ENCODE measurements around the gene TTLL11.

TTLL11 gene

DNA sequence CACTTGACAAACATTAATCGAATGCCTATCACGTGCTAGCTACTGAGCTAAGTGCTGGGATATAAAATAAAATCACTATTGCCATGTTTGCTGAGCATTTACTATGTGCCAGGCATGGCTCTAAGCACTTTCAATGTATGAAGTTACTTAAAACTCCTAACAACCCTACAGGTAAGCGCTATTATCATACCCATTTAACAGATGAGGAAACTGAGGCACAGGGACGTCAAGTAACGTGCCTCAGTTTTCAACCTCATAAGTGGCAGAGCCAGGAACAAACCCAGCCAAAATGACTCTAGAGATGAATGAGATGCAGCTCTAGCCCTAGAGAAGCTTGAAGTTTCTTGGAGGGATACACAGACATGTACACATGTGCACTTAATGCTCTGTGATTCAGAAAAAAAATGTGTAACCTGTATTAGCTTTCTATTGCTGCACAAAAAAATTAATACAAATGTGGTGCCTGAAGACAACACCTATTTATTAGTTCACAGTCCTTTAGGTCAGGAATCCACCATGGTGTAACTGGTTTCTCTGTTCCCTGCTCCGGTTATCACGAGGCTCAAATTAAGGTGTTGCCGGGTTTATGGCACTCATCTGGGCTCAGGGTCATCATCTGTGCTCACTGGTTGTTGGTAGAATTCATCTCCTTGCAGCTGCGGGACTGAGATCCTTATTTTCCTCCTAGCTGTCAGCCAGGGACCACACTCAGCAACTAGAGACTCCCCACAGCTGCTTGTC lies 33.7 kb downstream of the TTLL11 start:
- Histone ChIP-seq H3K9me2 (replicated peaks; ENCODE audit: low read depth, low read length) (no peaks in the 10 kb centered on the region), H3K79me2 (ENCODE audit: insufficient read depth, low read length) (no peaks in the 10 kb centered on the region), H2AFZ (ENCODE audit: low read length) (no peak overlapping the region), H3K4me2 (ENCODE audit: low read depth, low read length, poor library complexity, severe bottlenecking) (no peak overlapping the region), H3K27me3 (ENCODE audit: insufficient read depth, low read length, poor library complexity, severe bottlenecking) (no peaks in the 10 kb centered on the region), H3K36me3 (ENCODE audit: insufficient read depth, low read length) (no peaks in the 10 kb centered on the region), H4K20me1 (ENCODE audit: insufficient read depth, low read length, poor library complexity, severe bottlenecking) (no peaks in the 10 kb centered on the region), H3K4me1 (ENCODE audit: insufficient read depth, low read length, poor library complexity, severe bottlenecking) (peaks cover 4% of the 10 kb centered on the region), H3K9me3 (ENCODE audit: insufficient read depth, low read depth, low read length) (no peaks in the 10 kb centered on the region), H3K9ac (ENCODE audit: low read depth, low read length, poor library complexity, severe bottlenecking) (no peak overlapping the region), H3F3A (ENCODE audit: low read depth) (no peaks in the 10 kb centered on the region), H3K4me3 (ENCODE audit: low read length, poor library complexity, severe bottlenecking) (no peak overlapping the region)
- TF ChIP-seq, protein P1, sequence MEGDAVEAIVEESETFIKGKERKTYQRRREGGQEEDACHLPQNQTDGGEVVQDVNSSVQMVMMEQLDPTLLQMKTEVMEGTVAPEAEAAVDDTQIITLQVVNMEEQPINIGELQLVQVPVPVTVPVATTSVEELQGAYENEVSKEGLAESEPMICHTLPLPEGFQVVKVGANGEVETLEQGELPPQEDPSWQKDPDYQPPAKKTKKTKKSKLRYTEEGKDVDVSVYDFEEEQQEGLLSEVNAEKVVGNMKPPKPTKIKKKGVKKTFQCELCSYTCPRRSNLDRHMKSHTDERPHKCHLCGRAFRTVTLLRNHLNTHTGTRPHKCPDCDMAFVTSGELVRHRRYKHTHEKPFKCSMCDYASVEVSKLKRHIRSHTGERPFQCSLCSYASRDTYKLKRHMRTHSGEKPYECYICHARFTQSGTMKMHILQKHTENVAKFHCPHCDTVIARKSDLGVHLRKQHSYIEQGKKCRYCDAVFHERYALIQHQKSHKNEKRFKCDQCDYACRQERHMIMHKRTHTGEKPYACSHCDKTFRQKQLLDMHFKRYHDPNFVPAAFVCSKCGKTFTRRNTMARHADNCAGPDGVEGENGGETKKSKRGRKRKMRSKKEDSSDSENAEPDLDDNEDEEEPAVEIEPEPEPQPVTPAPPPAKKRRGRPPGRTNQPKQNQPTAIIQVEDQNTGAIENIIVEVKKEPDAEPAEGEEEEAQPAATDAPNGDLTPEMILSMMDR (conservative IDR thresholded peaks at IDR 0.05; ENCODE audit: low read length), result no peak
- TF ChIP-seq EZH2phosphoT487 (IDR thresholded peaks at IDR 0.05; ENCODE audit: borderline replicate concordance), result no peak

DNA sequence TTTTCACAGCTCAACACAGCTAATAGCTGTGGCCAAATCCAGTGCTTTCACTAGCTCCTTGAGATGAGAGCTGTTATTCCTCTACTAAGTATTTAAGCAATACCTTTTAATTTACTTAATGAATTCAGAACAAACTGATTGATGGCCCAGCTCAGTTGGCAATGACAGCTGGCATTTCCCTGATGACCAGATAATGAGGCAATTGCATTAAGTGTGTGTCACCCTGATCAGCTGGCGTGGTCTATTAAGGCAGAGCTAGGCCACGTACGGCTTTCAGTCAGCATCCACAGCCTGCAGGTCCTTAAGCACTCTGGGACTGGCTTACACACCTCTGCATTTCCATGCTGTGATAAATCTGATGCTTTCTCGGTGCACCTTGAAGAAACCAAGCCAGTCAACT lies 34.4 kb downstream of the TTLL11 start:
- H3F3A ChIP-seq (ENCODE audit: low read depth), result no peaks in the 10 kb centered on the region
- no peaks in the 10 kb centered on the region for H4K20me1 ChIP-seq (ENCODE audit: insufficient read depth, low read length, poor library complexity, severe bottlenecking)
- TF ChIP-seq EZH2phosphoT487 (IDR thresholded peaks at IDR 0.05; ENCODE audit: borderline replicate concordance), result no peak
- TF ChIP-seq, protein P1 (conservative IDR thresholded peaks at IDR 0.05; ENCODE audit: low read length), result no peak

DNA sequence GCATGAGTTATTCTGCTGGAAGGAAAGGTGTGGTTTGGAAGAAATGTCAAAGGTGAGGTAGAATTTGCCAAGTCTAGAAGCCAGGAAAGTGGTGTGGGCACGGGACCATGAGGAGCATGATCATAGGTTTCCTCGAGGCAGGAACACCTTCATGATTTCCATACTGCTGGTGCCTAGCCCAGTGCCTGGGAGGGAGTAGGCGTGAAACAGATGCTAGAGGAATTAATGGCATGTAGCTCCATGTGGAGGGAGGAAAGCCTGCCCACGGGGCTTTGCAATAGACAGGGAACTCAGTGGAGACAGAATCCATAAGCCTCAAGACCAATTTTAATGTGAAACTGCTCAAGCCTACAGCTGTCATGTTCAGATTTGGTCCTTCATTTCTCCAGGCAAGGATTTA lies 35.1 kb downstream of the TTLL11 start:
- Histone ChIP-seq H3K9me3 (ENCODE audit: insufficient read depth, low read depth, low read length) (no peaks in the 10 kb centered on the region), H3F3A (ENCODE audit: low read depth) (no peaks in the 10 kb centered on the region), H3K9ac (ENCODE audit: low read depth, low read length, poor library complexity, severe bottlenecking) (no peak overlapping the region), H3K27me3 (ENCODE audit: insufficient read depth, low read length, poor library complexity, severe bottlenecking) (no peaks in the 10 kb centered on the region), H3K4me3 (ENCODE audit: low read length, poor library complexity, severe bottlenecking) (no peak overlapping the region), H2AFZ (ENCODE audit: low read length) (no peak overlapping the region), H4K20me1 (ENCODE audit: insufficient read depth, low read length, poor library complexity, severe bottlenecking) (no peaks in the 10 kb centered on the region), H3K79me2 (ENCODE audit: insufficient read depth, low read length) (no peaks in the 10 kb centered on the region), H3K9me2 (replicated peaks; ENCODE audit: low read depth, low read length) (no peaks in the 10 kb centered on the region), H3K4me1 (ENCODE audit: insufficient read depth, low read length, poor library complexity, severe bottlenecking) (no peaks in the 10 kb centered on the region), H3K4me2 (ENCODE audit: low read depth, low read length, poor library complexity, severe bottlenecking) (no peak overlapping the region), H3K36me3 (ENCODE audit: insufficient read depth, low read length) (no peaks in the 10 kb centered on the region)
- no peak for TF ChIP-seq EZH2phosphoT487 (IDR thresholded peaks at IDR 0.05; ENCODE audit: borderline replicate concordance)
- TF ChIP-seq, protein P1 (conservative IDR thresholded peaks at IDR 0.05; ENCODE audit: low read length), result no peak

More for the DNA sequence above, 34.4 kb downstream of the TTLL11 start:
- H3K9ac ChIP-seq (ENCODE audit: low read depth, low read length, poor library complexity, severe bottlenecking), result no peak overlapping the region
- no peaks in the 10 kb centered on the region for H3K27me3 ChIP-seq (ENCODE audit: insufficient read depth, low read length, poor library complexity, severe bottlenecking)
- no peaks in the 10 kb centered on the region for H3K36me3 ChIP-seq (ENCODE audit: insufficient read depth, low read length)
- H3K4me3 ChIP-seq (ENCODE audit: low read length, poor library complexity, severe bottlenecking), result no peak overlapping the region
- no peaks in the 10 kb centered on the region for H3K4me1 ChIP-seq (ENCODE audit: insufficient read depth, low read length, poor library complexity, severe bottlenecking)
- H3K79me2 ChIP-seq (ENCODE audit: insufficient read depth, low read length), result no peaks in the 10 kb centered on the region
- H3K4me2 ChIP-seq (ENCODE audit: low read depth, low read length, poor library complexity, severe bottlenecking), result no peak overlapping the region
- no peaks in the 10 kb centered on the region for H3K9me2 ChIP-seq (replicated peaks; ENCODE audit: low read depth, low read length)
- no peak overlapping the region for H2AFZ ChIP-seq (ENCODE audit: low read length)
- no peaks in the 10 kb centered on the region for H3K9me3 ChIP-seq (ENCODE audit: insufficient read depth, low read depth, low read length)

All from Loucy (cell line).